SH-SY5Y (cell line): ENCODE data around the gene TRAPPC5.

ENCODE experiments used
- GATA2 ChIP-seq: IDR thresholded peaks from 2 replicates; pipeline ENCODE4 v1.6.1; 2011; ENCODE audit warnings: mild to moderate bottlenecking, low read depth, low read length
- GATA3 ChIP-seq: IDR thresholded peaks from 2 replicates; pipeline ENCODE4 v1.6.1; 2011; ENCODE audit warnings: low read depth, mild to moderate bottlenecking, low read length, moderate library complexity

DNA sequence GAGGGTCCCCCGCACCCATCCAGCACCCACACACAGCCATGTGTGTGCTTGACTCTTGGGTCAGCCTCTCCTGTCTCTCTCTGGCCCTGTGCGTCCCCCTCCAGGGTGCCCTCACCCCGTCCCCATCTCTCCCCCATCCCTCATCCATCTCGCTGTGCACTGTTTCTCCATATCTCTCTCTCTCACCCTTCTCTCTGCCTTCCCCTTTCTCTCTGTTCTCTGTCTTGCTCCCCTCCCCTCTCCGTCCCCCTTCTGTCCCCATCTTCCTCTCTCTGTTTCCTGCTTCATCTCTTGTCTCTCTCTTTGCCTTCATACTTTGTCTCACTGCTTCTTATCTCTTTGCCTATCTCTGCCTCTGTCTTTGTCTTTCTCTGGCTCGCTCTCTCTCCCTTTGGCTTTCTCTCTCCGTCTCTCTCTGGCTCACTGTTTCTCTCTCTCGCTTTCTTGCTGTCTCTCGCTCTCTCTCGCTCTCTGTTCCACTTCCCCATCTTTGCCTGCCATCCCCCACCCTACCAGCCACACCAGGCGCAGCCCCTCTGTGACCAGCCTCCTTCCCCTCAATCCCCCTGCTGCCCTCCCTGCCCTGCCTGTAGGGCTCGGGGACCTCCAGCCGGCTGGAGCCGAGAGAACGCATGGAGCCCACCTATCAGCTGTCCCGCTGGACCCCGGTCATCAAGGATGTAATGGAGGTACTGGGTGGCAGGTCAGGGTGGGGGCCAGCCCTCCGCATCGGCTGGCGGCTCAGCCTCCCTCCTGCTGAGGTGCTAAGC, 34.8 kb upstream of the TRAPPC5 start:
- TF ChIP-seq GATA3 (no peak), GATA2 (no peak)
